Fibroblast of skin of left quadriceps (primary cell): ENCODE measurements around the gene ZDHHC3.
"Not testable (repeated sequence)": the region's sequence is repeated elsewhere in the genome, so short reads cannot be mapped to it uniquely, and the experiment has no call there.

Source experiments
- DNase-seq, 2 experiments: peaks; one replicate each; pipeline ENCODE4 v3.0.0-alpha.2; 2013; ENCODE audit warnings: low read depth in 2 of 2

ZDHHC3 gene

DNA sequence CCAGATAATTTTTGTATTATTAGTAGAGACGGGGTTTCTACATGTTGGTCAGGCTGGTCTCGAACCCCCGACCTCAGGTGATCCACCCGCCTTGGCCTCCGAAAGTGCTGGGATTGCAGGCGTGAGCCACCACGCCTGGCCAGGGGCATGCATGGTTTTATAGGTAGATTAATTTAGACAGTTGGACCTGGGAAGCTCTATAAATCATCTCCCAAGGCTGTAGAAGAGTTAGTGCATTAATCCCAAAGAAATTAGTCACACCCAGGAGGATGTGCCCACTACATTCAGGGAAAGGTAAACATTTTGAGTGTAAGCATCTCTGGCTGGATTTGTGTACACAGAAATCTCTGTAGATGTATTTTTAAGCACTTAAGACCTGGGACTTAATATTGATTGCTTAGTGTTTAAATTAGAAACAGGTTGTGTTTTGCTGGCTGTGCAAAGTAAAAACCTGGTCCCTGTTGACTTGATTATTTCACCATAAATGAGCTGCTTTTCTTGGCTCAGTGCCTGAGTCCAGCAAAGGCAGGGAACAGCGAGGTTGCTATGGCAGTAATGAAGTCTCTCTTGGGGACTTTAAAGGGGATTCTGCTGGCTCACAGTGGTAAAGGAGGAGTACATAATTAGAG, 19.3 kb upstream of the ZDHHC3 start:
- peak; percentile 66 to 70 for DNase-seq

GRCh38 chr3:44993471-44994205, 17.7 kb upstream of the ZDHHC3 start:
- DNase-seq: peak; percentile 44 to 45

DNA sequence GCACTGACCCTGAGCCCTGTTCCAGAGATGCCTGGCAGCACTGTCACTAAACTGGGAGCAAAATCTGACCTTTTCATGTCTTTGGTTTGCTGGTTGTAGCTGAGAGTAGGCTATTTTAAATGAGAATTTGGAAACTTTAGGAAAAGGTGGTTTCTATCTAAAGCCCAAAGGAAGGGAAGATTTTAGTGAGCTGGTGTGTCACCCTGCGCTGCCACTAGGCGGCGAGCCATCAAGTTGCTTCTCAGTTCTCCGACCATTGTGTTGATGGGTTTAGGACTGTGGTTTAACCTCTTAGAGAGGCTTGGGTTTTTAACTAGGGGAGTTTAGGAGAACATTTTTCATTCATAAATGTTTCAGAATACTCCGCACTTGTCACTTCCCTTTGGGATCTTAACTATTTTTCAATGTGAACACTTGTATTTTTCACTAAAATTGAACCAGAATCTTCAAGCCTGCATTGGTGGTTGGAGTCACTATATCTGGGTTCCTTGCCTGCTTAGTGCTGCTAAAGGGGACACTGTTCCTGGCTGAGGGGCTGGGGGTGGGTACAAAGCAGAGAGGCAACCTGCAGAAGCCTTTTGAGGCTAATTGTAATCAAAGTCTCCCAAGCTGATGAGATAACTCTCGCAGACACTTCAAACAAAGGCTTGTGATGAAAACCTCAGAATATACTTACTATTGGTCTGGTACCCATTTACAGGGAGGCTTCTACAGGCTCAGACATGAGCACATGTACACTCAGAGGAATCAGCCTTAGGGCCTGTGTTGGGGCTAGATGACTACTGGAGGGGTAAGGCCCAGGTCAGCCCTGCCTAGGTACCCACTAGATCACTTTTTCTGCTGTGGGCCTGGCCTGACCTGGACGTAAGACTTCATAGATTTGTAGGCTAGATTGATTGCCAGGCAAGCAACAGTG, 16.8 kb upstream of the ZDHHC3 start:
- no peak for DNase-seq

GRCh38 chr3:44991326-44991725, 15.4 kb upstream of the ZDHHC3 start:
- DNase-seq: no peak

GRCh38 chr3:44989636-44990373, 13.8 kb upstream of the ZDHHC3 start:
- DNase-seq: no peak

GRCh38 chr3:44989141-44989540, 13.2 kb upstream of the ZDHHC3 start:
- DNase-seq: no peak

DNA sequence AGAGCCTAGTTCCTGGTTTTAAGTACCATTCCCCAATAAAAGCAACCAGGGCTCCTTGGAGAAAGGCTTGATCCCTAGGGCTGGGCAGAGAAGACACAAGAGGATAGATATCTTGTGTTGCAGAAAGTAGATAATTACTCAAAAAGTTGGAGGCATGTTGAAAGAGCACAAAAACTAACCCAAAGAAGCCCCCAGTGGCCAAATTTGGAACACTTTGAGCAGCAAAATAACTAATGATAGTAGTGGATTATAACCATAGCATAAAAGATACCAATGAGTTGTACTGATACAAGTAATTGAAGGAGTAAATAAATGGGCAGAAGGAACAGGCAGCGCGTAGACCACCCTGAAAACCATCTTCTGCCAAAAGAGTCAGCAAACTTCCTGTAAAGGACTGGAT, 12.1 kb upstream of the ZDHHC3 start:
- no peak for DNase-seq

DNA sequence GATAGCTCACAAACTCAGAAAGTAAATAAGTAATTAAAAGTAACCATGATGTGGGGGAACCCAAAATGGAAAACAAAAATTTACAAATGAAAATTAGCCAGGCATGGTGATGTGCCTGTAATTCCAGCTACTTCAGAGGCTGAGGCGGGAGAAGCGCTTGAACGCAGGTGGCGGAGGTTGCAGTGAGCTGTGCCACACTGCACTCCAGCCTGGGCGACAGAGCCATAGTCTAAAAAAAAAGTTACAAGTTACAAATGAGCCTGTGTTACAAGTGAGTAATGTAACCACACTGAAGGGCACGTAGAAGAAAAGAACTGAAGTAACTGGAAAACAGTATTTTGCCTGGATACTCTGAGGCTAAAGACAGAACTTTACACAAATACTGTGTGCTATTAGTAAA, 11.4 kb upstream of the ZDHHC3 start:
- DNase-seq: no peak

- DNase-seq: not testable (repeated sequence)
Observed at GRCh38 chr3:44986330-44986729, 10.4 kb upstream of the ZDHHC3 start.

GRCh38 chr3:44984335-44984734, 8.4 kb upstream of the ZDHHC3 start:
- no peak for DNase-seq

DNA sequence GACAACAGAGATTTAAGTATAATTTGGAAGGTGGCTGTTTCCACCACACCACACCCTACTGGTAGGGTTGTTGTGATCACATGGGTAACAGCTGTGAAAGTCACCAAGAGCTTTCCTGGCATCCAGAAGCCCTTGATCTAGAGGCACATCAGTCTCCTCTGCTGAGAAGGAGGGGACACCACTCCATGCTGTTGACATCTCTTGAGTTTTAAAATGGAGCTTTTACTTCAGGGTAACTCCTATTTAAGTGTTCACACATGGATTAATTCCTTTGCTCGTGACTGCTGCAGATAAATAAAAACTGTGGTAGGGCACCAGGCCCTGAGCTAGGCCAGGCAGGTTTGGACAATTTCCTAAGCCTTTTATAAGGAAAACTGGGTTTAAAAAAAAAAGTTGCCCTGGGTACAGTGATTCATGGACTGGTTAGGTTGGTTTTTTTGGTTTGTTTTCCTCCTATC, 7.5 kb upstream of the ZDHHC3 start:
- no peak for DNase-seq

DNA sequence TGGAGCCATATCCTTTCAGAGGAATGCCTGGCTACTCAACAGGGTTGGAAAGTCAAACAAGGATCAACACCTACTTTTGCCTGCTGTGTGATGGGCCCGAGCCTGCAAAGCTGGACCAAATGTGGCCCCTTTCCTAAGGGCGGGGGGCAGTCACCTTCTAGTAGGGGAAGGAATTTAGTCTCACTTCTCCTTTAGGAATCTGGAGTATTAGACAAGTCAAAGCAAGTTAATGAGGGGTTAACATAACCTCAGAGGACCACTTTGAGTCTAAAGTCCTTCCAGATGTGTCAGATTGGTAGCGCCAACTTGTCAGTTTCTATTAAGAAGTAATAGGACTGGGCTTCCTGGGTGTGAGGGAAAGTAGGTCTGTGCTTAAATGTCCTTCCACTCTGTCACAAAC, 6.8 kb upstream of the ZDHHC3 start:
- no peak for DNase-seq

DNA sequence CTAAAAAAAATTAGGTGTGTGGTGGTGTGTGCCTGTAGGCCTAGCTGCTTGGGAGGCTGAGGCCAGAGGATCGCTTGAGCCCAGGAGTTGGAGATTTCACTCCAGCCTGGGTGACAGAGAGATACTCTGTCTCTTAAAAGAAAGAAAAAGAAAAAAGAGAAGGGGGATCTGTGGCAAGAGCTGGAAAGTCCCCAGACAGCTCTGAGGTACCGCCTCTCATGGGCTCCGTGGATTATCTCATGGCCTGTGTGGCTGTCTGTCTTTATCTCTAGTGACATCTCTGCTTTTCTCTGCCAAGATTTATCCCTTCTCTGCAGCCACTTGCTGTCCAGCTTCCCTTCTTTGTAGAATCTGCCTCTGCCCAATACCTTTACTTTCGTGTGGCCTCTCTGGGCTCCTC, 5.8 kb upstream of the ZDHHC3 start:
- DNase-seq: no peak

GRCh38 chr3:44981220-44981619, 5.2 kb upstream of the ZDHHC3 start:
- DNase-seq: no peak

DNA sequence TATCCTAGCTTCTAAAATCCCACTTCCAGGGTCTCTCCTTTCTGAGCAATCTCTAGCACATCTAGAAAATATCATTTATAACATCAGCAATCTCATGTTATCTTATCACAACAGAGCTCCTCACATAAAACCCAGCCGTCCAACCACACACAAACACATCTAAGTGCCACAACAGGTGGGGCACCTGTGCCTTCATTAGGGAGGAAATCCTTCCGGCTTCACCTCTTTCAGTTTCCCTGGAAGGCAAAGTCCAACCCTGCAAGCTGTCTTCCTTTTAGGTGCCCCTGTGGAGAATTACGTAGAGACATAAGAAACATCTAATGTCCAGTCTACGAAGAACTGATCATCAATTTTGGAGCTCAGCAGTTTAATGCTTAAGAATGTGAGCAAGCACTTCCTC, 1.6 kb downstream of the ZDHHC3 start:
- no peak for DNase-seq

DNA sequence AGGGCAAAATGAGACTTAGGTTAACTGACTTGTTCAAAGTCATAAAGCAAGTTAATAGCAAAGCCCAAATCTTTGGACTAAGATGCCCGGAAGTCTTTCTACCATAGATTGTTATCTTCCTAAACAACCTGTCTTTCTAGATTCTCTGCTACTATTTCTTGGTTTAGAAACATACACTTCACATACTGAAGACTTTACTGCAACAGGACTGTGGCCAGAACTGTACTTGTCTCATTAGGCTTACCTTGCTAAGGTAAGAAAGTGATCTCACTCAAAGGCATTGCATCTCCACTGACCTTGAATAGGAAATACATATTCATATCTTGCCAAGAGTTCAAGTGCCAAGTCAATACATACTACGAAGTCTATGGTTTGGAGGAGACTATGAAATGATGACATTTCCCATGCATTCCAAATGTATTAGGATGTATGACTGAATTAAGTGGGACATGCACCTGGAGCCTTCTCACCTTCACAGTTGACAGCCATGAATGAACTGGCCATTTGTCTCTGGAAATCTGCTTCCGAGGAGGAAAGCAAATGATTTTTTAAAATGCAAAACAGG, 5.0 kb downstream of the ZDHHC3 start:
- DNase-seq: no peak

DNA sequence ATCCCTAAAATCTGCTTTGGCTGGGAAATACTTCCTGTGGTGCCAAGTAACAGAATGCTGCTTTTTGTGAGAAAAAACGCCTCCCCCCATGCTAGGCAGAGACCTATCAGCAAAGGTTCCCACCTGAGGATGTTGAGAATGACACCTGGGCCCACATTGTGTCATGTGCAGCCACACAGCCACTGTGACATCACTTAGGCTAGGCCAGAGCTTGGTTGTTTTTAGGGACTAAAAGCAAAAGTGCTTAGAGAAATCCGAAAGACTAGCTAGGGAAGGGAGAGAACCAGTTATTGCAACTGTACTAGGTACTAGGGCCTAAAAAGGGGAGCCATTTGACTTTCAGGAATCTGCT, 6.2 kb downstream of the ZDHHC3 start:
- no peak for DNase-seq

DNA sequence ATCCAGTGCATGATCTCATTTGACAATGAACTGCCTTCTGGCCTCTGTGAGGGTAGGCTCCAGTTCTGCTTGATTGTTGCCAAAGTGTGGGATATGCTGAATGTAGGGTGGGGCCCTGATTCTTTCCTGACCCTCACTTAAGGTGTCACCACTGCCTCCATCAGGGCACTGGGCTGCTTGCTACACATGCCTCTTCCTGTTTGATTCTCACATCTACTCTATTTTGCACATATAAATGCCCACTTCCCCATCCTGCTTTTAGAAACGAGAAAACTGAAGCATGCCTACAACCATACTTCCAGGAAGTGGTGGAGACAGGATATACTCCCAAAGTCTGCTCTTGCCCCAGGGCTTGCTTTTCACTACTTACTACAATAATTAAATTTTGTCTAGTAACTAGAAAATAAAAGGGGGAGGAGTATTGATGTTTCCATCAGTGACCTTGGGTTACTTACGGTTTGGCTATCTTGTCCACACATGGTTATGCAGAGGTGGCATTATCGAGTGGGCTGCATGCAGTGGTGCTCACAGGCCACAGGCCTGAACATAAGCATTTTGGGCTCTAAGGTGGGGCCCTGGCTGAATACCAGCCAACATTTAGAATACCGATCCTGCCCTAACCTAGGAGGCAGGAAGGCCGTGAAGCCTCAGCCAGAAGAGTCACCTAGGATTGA, 6.7 kb downstream of the ZDHHC3 start:
- no peak for DNase-seq

- DNase-seq: no peak
Observed at GRCh38 chr3:44968447-44968858, 7.5 kb downstream of the ZDHHC3 start.

GRCh38 chr3:44966795-44967278, 9.1 kb downstream of the ZDHHC3 start:
- DNase-seq: no peak

GRCh38 chr3:44965165-44965564, 10.8 kb downstream of the ZDHHC3 start:
- no peak for DNase-seq
